SJSA1 (cell line): ENCODE data around the gene PSAPL1. TPM values are rescaled to one million over a fixed set of nuclear protein-coding genes. Genes with fewer than 3 reads are reported as not detected.

Experiments used
- DNase-seq, 2 experiments: peaks; one replicate each; pipeline ENCODE4 v3.0.0-alpha.2; 2015 to 2020; ENCODE audit warnings: low spot score in 2 of 2, low read depth in 1 of 2
- H3K27ac ChIP-seq: fragments of 250-450 bp; sonication (Bioruptor Pico); 2 replicates; pipeline ENCODE4 v1.5.1; 2020; ENCODE audit warnings: mild to moderate bottlenecking, moderate library complexity
- H3K27me3 ChIP-seq: fragments of 250-450 bp; sonication (Bioruptor Pico); replicated peaks from 2 replicates; pipeline ENCODE4 v1.5.1; 2020; ENCODE audit warnings: mild to moderate bottlenecking, moderate library complexity
- H3K36me3 ChIP-seq: fragments of 250-450 bp; sonication (Bioruptor Pico); 2 replicates; pipeline ENCODE4 v1.5.1; 2020; ENCODE audit warnings: mild to moderate bottlenecking
- H3K4me1 ChIP-seq: fragments of 250-450 bp; sonication (Bioruptor Pico); replicated peaks from 2 replicates; pipeline ENCODE4 v1.6.1; 2021; ENCODE audit warnings: mild to moderate bottlenecking
- H3K4me3 ChIP-seq: fragments of 250-450 bp; sonication (Bioruptor Pico); 2 replicates; pipeline ENCODE4 v1.5.1; 2020; ENCODE audit warnings: mild to moderate bottlenecking
- H3K9me3 ChIP-seq: fragments of 250-450 bp; sonication (Bioruptor Pico); replicated peaks from 2 replicates; pipeline ENCODE4 v1.5.1; 2020; ENCODE audit warnings: mild to moderate bottlenecking
- total RNA-seq: library from RNA; depleted of rRNA; stranded (reverse); fragments of >200 nt; shearing (Covaris generic); gene quantifications from 2 replicates; pipeline ENCODE4 v1.2.3, GENCODE V29; 2014

Gene PSAPL1
- total RNA-seq, 1 experiment from 2014 or later, result not detected

DNA sequence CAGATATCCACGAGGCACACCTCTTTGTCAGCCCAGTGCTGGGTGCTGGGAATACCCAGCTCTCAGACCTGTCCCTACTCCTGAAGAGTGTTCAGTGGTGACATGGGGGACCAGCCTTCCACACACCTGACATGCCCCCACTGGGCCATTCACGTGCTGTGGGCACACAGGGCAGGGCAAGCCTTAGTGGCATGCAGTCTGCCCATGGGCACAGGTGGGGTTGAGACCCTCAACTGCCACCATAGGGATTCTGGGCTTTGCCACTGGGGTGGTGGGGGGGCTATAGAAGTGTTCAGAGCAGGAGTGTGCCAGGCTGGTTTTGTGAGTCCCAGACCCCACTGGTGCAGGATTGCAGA lies 16.7 kb upstream of the PSAPL1 start:
- H3K4me1 ChIP-seq, result no peaks in the 10 kb centered on the region
- no peaks in the 10 kb centered on the region for H3K36me3 ChIP-seq
- no peaks in the 10 kb centered on the region for H3K27me3 ChIP-seq
- no peaks in the 10 kb centered on the region for H3K9me3 ChIP-seq
- no peak overlapping the region for H3K27ac ChIP-seq
- DNase-seq, result no peak
- no peak overlapping the region for H3K4me3 ChIP-seq

DNA sequence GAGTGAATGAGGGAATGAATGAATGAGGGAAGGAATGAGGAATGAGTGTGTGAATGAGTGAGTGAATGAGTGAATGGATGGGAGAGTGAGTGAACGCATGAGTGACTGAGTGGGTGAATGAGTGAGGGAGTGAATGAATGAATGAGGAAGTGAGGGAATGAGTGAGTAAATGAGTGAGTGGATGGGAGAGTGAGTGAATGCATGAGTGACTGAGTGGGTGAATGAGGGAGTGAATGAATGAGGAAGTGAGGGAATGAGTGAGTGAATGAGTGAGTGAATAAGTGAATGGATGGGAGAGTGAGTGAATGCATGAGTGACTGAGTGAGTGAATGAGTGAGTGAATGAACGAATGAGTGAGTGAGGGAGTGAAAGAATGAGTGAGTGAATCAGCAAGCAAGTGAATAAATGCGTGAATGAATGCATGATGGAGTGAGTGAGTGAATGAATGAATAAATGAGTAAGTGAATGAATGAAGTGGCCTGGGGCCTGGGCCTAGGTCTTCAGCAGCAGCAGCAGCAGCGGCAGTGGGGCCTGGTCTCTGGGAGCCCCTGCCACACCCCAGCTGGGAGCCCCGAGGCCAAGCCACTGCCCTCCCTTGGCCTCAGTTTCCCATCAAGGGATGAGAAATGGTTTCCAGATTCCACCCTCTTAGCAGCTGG lies 16.2 kb upstream of the PSAPL1 start:
- H3K4me1 ChIP-seq, result no peaks in the 10 kb centered on the region
- H3K4me3 ChIP-seq, result no peak overlapping the region
- H3K27me3 ChIP-seq, result no peaks in the 10 kb centered on the region
- no peaks in the 10 kb centered on the region for H3K9me3 ChIP-seq
- no peaks in the 10 kb centered on the region for H3K36me3 ChIP-seq
- no peak for DNase-seq
- no peak overlapping the region for H3K27ac ChIP-seq

DNA sequence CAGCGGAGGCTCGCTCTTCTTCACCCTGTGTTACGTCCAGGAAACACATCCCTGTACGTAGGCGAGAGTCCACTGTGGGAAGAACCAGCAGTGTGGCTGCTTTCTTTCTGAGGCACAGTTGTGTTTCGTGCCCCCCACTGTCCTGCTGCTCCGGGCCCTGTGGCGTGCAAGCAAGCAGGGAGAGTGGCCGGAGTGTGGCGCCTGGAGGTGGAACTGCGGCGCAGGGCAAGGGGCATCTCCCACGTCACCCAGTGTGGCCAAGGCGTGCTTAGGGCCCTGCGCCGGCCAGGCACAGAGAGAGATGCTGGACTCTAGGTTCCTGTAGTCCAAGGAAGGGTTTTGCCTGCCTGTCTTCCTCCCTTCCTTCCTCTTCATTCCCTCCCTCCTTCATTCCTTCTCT lies 13.3 kb upstream of the PSAPL1 start:
- Histone ChIP-seq H3K9me3 (no peaks in the 10 kb centered on the region), H3K36me3 (no peaks in the 10 kb centered on the region), H3K27ac (no peak overlapping the region), H3K4me3 (no peak overlapping the region), H3K27me3 (no peaks in the 10 kb centered on the region), H3K4me1 (no peaks in the 10 kb centered on the region)
- DNase-seq, result no peak

DNA sequence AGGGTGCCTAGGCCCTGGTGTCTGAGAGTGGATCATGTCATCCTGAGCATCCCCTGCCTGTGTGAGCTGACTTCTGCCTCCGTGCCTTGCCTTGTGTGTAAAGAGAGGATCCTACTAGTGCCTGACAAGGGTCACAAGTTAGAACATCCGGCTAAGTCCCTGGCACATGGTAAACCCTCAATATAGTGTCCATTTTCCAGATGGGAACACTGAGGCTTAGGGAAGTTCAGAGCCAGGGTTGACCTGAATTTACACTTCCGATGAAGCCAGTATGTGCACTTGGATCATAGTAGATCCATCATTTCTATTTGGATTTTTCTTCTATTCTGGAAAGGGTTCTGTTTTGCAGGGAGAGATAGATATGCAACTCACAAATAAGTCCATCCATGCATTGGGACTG lies 12.5 kb upstream of the PSAPL1 start:
- DNase-seq, result no peak
- Histone ChIP-seq H3K27me3 (no peaks in the 10 kb centered on the region), H3K4me1 (no peaks in the 10 kb centered on the region), H3K9me3 (no peaks in the 10 kb centered on the region), H3K4me3 (no peak overlapping the region), H3K27ac (no peak overlapping the region), H3K36me3 (no peaks in the 10 kb centered on the region)

DNA sequence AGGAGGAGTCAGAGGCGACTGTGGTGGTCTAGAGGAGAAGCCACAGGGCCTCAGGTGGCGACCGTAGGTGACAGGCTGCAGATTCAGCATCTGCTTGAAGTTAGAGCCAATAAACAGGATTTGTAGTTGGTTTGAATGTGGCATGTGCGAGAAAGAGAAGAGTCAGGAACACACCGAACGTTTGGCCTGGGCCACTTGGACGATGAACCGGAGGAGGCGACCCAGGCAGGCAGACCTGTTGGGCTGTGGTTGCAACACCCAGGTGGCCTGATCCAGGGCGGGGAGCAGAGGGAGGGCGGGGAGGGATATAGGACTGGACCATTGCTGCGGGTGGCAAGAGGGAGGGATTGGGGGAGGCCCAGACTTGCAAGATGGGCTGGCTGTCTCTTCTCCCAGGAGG lies 10.0 kb upstream of the PSAPL1 start:
- Histone ChIP-seq H3K9me3 (no peaks in the 10 kb centered on the region), H3K4me3 (no peak overlapping the region), H3K4me1 (no peaks in the 10 kb centered on the region), H3K36me3 (no peaks in the 10 kb centered on the region), H3K27me3 (no peaks in the 10 kb centered on the region), H3K27ac (no peak overlapping the region)
- DNase-seq, result no peak

DNA sequence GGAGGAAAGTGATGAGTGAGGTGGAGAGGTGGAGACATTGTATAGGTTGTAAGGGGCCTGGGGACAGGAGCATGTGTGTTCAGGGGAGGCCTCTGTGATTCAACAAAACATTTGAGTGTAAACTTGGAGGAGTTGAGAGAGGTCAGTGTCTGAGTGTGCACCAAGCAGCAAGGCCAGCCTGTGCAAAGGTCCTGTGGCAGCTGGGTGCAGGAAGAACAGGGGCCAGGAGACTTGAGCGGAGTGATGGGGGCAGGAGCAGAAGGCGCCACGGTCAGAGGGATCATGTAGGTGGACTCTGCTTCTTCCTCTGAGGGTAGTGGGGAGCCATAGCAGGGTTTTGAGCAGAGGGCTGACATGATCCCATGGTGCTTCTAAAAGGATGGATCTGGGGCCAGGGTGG lies 9.6 kb upstream of the PSAPL1 start:
- no peaks in the 10 kb centered on the region for H3K9me3 ChIP-seq
- H3K36me3 ChIP-seq, result no peaks in the 10 kb centered on the region
- no peaks in the 10 kb centered on the region for H3K27me3 ChIP-seq
- H3K4me1 ChIP-seq, result no peaks in the 10 kb centered on the region
- H3K27ac ChIP-seq, result no peak overlapping the region
- H3K4me3 ChIP-seq, result no peak overlapping the region
- no peak for DNase-seq

DNA sequence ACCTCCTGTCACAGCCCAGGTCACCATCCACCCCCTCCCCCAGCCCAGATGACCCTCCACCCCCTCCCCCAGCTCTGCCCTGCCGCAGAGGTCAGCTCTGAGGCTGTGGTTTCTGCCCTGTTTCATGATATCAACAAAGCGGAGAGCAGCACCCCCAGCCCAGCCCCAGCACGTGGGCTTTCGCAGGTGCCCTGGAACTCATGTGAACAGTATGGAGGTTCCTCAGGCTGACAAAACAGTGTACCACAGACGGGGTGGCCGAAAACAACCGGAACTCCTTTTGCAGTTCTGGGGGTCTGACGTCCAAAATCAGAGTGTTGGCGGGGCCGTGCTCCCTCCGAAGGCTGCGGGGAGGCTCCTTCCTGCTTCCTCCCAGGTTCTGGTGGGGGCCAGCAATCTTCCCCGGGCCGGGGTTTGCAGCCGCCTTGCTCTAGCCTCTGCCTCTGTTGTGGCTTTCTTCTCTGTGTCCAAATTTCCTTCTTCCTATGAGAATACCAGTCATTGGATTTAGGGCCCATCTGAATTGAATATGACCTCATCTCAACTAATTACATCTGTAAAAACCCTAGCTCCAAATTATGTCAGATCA lies 7.9 kb upstream of the PSAPL1 start:
- no peaks in the 10 kb centered on the region for H3K9me3 ChIP-seq
- no peak for DNase-seq
- no peak overlapping the region for H3K27ac ChIP-seq
- no peaks in the 10 kb centered on the region for H3K4me1 ChIP-seq
- H3K27me3 ChIP-seq, result no peaks in the 10 kb centered on the region
- H3K4me3 ChIP-seq, result no peak overlapping the region
- H3K36me3 ChIP-seq, result no peaks in the 10 kb centered on the region

DNA sequence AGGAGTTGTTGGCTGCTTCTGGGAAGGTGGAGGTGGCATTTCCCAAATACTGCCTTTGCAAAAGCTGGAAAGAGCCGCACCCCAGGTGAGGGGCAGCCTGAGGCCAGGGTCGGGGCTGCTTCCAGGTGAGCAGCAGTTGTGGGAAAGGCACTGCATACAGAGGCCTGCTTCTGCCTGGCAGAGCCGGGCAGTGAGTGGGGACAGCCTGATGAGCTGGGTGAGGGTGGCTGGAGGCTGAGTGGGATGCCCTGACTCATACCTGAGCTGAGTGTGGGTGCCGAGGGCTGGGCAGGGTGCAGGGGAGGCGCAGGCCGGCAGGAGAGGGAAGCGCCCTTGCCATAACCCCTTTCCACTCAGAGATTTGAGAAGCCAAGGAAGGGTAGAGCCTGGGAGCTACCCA lies 6.5 kb upstream of the PSAPL1 start:
- Histone ChIP-seq H3K4me3 (no peak overlapping the region), H3K4me1 (no peaks in the 10 kb centered on the region), H3K27me3 (no peaks in the 10 kb centered on the region), H3K27ac (no peak overlapping the region), H3K36me3 (no peaks in the 10 kb centered on the region), H3K9me3 (no peaks in the 10 kb centered on the region)
- DNase-seq, result no peak

DNA sequence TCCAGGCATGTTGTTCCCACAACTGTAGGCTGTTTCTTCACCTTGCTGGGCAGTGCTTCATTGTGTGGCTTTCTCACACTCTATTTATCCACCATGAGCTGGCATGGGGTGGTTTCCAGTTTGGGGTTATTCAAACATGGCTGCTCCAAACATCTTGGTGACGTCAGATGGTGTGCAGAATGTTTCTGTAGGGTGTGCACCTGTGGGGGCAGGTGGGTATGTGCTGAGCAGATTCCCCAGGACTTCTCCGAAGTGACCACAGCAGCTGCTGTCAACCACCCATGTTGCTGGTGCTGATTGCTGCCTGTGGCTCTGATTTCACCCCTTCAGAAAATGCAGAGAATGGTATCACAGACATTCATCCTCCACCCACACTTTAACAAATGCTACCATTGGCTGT lies 5.0 kb upstream of the PSAPL1 start:
- Histone ChIP-seq H3K36me3 (no peaks in the 10 kb centered on the region), H3K9me3 (no peaks in the 10 kb centered on the region), H3K4me1 (no peaks in the 10 kb centered on the region), H3K27me3 (no peaks in the 10 kb centered on the region), H3K27ac (no peak overlapping the region), H3K4me3 (no peak overlapping the region)
- no peak for DNase-seq

DNA sequence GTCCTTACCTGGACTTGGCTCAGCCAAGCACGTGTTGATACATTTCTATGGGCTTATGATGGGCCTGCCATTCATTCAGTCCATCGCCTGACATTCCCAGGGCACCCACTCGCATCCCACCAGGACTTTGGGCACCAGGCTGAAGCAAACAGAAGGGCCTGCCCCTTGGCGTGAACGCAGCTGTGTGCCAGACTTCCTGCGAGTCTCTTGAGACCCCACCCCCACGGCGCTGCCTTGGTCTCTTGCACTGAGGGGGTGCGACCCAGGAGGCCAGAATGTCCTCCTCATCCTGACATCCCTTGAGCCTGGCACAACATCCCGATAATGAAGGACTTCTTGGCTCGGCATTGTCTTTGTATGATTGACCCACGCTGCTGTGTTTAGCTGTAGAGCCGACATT lies 1.5 kb upstream of the PSAPL1 start:
- no peaks in the 10 kb centered on the region for H3K4me1 ChIP-seq
- H3K9me3 ChIP-seq, result no peaks in the 10 kb centered on the region
- DNase-seq, result no peak
- H3K36me3 ChIP-seq, result no peaks in the 10 kb centered on the region
- H3K27me3 ChIP-seq, result no peaks in the 10 kb centered on the region
- no peak overlapping the region for H3K27ac ChIP-seq
- no peak overlapping the region for H3K4me3 ChIP-seq

DNA sequence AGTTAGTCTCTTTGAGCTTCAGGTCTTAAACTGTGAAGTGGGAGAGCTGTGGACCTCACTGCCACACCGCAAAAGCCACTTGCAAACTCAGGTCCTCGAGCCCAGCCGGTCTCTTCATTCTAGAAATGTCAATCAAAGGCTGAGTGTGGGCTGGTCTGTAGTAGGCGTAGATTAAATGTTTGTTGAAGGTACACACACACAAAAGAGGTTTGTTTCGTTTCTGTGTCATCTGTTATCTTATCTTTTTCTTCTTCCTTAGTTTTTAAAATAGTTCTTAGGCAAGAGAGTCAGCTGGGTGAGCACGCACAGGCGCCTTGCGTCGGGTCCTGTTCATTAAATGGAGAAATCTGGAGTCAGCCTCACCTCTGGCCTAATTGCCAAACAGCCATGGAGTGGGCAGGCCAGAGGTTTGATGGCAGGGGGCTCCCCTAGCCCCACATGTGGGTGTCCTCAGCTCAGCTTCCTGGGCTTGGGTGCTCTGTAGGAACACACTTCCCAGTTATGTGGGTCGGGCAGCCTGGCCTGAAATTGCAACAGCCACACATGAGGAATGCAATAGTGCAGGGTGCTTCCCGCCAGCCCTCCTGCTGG lies 836 bp upstream of the PSAPL1 start:
- Histone ChIP-seq H3K4me3 (no peak overlapping the region), H3K27me3 (no peaks in the 10 kb centered on the region), H3K9me3 (no peaks in the 10 kb centered on the region), H3K27ac (no peak overlapping the region), H3K36me3 (no peaks in the 10 kb centered on the region), H3K4me1 (no peaks in the 10 kb centered on the region)
- no peak for DNase-seq

DNA sequence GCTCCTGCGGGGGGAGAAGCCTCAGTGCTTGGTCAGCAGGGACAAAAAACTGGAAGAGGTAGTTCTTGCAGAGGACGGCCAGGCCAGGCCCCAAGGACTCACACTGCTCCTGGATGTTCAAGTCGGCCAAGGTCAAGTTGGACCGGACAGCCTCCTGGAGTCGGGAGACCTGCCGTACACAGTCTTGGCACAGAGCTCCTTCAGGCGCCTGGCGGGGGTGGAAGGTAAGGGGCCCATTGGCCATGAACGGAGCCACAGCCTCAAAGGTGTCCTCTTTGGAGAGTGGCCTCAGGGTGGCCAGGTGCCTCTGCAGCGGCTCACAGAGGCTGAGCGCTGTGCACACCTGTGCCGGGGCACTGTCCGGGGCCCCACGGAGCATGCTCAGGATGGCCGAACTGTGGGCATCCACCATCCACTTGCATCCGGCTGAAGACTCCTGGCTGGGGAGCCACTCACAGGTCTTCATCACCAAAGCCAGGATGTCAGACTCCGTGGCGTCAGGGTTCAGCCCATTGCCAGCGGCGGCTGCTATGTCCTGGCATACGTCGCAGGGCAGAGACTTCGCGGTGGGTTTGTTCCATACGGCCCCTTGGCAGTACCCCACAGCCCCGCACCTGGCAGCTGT lies 477 bp downstream of the PSAPL1 start:
- Histone ChIP-seq H3K4me1 (no peaks in the 10 kb centered on the region), H3K4me3 (no peak overlapping the region), H3K9me3 (no peaks in the 10 kb centered on the region), H3K36me3 (no peaks in the 10 kb centered on the region), H3K27ac (no peak overlapping the region), H3K27me3 (no peaks in the 10 kb centered on the region)
- no peak for DNase-seq

DNA sequence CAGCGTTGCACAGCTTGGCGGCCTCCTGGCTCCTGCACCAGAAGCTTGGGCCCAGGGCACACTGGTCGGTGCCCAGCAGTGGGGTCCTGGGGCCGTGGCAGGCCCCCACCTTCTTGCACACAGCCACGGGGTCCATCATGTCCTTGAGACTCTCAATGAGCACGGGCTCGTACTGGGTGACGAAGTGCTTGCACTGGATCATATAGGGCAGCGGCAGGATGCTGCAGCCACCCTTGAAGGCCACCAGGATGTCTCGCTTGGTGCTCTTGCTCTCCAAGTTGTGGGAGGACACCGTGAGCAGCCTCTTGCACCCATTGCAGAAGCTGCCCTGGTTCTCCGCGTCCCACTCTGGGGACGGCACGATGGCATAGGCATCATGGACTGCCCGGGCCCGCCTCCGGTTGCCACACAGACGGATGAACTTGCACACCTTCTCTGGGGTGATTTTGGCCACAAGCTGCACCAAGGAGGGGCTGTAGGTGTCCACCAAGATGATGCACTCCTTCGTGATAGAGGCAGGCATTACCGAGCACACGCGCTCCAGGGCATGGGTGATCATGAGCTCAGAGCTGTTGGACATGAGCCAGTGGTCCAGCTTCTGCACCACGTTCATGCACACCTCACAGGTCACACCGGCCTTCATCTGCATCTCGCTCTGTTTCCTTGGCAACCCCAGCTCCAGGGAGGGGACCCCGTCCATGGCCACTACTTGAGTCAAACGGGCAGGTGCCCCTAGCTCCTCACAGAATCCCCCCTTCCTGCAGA lies 1.2 kb downstream of the PSAPL1 start:
- Histone ChIP-seq H3K4me3 (no peak overlapping the region), H3K27me3 (no peaks in the 10 kb centered on the region), H3K36me3 (no peaks in the 10 kb centered on the region), H3K9me3 (no peaks in the 10 kb centered on the region), H3K27ac (no peak overlapping the region), H3K4me1 (no peaks in the 10 kb centered on the region)
- no peak for DNase-seq
